SKM-1 treated with dmso at 0.1 percent for 144 hours (cell line): ENCODE measurements around the gene COMT.
A peak's percentile ranks its signal among the peaks of the same experiment; 100 is the strongest.

Source experiments
- DNase-seq: peaks from one replicate; lab custom pipeline; 2025; ENCODE audit not compliant: unreplicated experiment; lab: John Stamatoyannopoulos, UW

The COMT gene

GRCh38 chr22:19981171-19981960 is 39.8 kb downstream of the COMT start:
- no peak for DNase-seq

GRCh38 chr22:19981961-19982920 is 40.7 kb downstream of the COMT start:
- DNase-seq: no peak

- no peak for DNase-seq
Measured at GRCh38 chr22:19982991-19983578, 41.5 kb downstream of the COMT start.

- no peak for DNase-seq
Measured at GRCh38 chr22:19983741-19984140, 42.2 kb downstream of the COMT start.

GRCh38 chr22:19984201-19984753 is 42.7 kb downstream of the COMT start:
- no peak for DNase-seq

- no peak for DNase-seq
Measured at GRCh38 chr22:19984851-19985811, 43.6 kb downstream of the COMT start.

GRCh38 chr22:19986011-19986409 is 44.4 kb downstream of the COMT start:
- no peak for DNase-seq

- DNase-seq: peak; percentile 22
Measured at GRCh38 chr22:19986410-19987341, 45.1 kb downstream of the COMT start.

GRCh38 chr22:19987394-19988306 is 46.1 kb downstream of the COMT start:
- DNase-seq: no peak

- no peak for DNase-seq
Measured at GRCh38 chr22:19988331-19988808, 46.8 kb downstream of the COMT start.

GRCh38 chr22:19988965-19989724 is 47.6 kb downstream of the COMT start:
- no peak for DNase-seq

GRCh38 chr22:19989725-19990067 is 48.1 kb downstream of the COMT start:
- no peak for DNase-seq

- no peak for DNase-seq
Measured at GRCh38 chr22:19990188-19990587, 48.6 kb downstream of the COMT start.

- DNase-seq: no peak
Measured at GRCh38 chr22:19990609-19991394, 49.2 kb downstream of the COMT start.

GRCh38 chr22:19991395-19991644 is 49.7 kb downstream of the COMT start:
- DNase-seq: no peak

- no peak for DNase-seq
Measured at GRCh38 chr22:19991645-19992451, 50.3 kb downstream of the COMT start.
